Neural crest cell (in vitro differentiated cells): ENCODE results near the gene DUSP18. TPM values are rescaled to one million over a fixed set of nuclear protein-coding genes. Genes with fewer than 3 reads are reported as not detected.

ENCODE experiments used
- DNase-seq: peaks from one replicate; pipeline ENCODE4 v3.0.0; 2021; ENCODE audit warnings: low read depth, mixed read lengths, low spot score
- H3K27ac Mint-ChIP-seq: one replicate; pipeline ENCODE4 v1.8.0; 2021; ENCODE audit warnings: mild to moderate bottlenecking, mixed read lengths; ENCODE audit not compliant: unreplicated experiment
- H3K27me3 Mint-ChIP-seq: 2 replicates; pipeline ENCODE4 v1.8.0; 2021; ENCODE audit warnings: low read depth, mild to moderate bottlenecking, mixed read lengths
- H3K36me3 Mint-ChIP-seq: 2 replicates; pipeline ENCODE4 v1.8.0; 2021; ENCODE audit warnings: low read depth, mild to moderate bottlenecking, mixed read lengths
- H3K4me1 Mint-ChIP-seq: 2 replicates; pipeline ENCODE4 v1.8.0; 2021; ENCODE audit warnings: mixed read lengths
- H3K4me3 Mint-ChIP-seq: one replicate; pipeline ENCODE4 v1.8.0; 2021; ENCODE audit warnings: mild to moderate bottlenecking, mixed read lengths
- H3K9me3 Mint-ChIP-seq: 2 replicates; pipeline ENCODE4 v1.8.0; 2021; ENCODE audit warnings: mixed read lengths
- total RNA-seq: library from RNA; stranded (reverse); gene quantifications from 2 replicates; pipeline ENCODE4 v1.2.1, GENCODE V29; 2021
- TF ChIP-seq, protein P1 (sequence below): fragments of 200-600 bp; sonication (generic); conservative IDR thresholded peaks from 2 replicates; pipeline ENCODE4 v1.5.0; 2021; ENCODE audit warnings: antibody characterized with exemption, mild to moderate bottlenecking

Gene DUSP18
- total RNA-seq, 1 donor from 2014 or later: 8.1 TPM

DNA sequence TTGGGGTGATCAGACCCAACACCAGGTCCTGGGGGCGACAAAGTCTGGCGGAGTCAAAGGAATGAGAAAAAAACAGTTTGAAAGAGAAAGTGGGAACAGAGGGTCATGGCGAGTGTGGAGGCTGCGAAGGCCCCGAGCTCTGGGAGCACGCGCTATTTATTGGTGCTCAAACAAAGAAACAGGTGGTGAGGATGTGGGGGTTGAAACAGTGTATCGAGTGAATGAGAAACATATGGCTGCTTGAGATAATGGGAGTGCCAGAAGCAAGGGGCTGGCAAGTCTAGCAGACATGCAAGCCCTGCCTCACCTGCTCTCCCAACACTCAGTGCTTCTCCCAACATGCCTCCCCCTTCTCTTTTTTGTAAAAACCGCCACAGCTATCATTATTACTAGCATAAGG lies 7.8 kb upstream of the DUSP18 start:
- DNase-seq: no peak
- peaks cover 10% of the 10 kb centered on the region for H3K27me3 Mint-ChIP-seq
- no peaks in the 10 kb centered on the region for H3K9me3 Mint-ChIP-seq
- TF ChIP-seq, protein P1, sequence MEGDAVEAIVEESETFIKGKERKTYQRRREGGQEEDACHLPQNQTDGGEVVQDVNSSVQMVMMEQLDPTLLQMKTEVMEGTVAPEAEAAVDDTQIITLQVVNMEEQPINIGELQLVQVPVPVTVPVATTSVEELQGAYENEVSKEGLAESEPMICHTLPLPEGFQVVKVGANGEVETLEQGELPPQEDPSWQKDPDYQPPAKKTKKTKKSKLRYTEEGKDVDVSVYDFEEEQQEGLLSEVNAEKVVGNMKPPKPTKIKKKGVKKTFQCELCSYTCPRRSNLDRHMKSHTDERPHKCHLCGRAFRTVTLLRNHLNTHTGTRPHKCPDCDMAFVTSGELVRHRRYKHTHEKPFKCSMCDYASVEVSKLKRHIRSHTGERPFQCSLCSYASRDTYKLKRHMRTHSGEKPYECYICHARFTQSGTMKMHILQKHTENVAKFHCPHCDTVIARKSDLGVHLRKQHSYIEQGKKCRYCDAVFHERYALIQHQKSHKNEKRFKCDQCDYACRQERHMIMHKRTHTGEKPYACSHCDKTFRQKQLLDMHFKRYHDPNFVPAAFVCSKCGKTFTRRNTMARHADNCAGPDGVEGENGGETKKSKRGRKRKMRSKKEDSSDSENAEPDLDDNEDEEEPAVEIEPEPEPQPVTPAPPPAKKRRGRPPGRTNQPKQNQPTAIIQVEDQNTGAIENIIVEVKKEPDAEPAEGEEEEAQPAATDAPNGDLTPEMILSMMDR: no peak
- no peak overlapping the region for H3K27ac Mint-ChIP-seq
- peaks cover 20% of the 10 kb centered on the region for H3K4me1 Mint-ChIP-seq
- H3K4me3 Mint-ChIP-seq: no peak overlapping the region
- H3K36me3 Mint-ChIP-seq: no peaks in the 10 kb centered on the region

DNA sequence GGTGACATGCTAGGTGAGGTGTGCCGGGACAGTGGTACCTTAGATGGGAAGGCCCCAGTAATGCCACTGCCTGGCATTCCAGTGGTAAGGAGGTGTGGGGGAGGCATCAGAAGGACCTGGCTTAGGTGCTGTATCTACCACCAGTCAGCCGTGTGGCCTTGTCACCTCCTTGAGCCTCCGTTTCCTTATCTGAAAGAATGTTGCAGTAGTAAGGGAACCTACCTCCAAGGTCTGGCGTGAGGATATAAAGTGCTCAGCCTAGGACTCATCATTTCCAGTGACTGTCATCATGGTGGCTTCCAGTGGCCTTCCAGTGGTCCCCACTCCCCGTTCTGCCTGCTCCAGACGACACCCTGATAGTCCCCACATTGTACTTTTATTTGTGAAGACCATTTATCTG lies 6.8 kb upstream of the DUSP18 start:
- Mint-ChIP-seq H3K27ac (no peak overlapping the region), H3K4me1 (peaks cover 15% of the 10 kb centered on the region), H3K9me3 (no peaks in the 10 kb centered on the region), H3K27me3 (peaks cover 10% of the 10 kb centered on the region), H3K36me3 (no peaks in the 10 kb centered on the region), H3K4me3 (no peak overlapping the region)
- DNase-seq: no peak
- TF ChIP-seq, protein P1: no peak

DNA sequence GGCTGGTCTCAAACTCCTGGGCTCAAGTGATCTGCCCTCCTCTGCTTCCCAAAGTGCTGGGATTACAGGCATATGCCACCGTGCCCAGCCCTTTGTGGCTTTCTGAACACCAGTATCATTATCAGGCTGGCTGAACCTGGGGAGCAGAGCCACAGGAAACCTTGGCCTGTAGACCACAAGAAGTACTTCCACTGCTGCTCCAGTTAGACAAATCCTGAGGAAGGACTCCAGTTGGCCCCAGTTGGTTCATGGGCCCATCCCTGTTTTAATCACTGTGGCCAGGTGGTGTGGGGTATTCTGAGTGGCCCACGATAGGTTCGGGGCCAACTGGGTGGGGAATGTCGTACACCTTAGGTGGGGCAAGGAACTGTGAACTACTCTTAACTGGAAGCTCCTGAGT lies 5.5 kb upstream of the DUSP18 start:
- Mint-ChIP-seq H3K4me3 (no peak overlapping the region), H3K9me3 (no peaks in the 10 kb centered on the region)

DNA sequence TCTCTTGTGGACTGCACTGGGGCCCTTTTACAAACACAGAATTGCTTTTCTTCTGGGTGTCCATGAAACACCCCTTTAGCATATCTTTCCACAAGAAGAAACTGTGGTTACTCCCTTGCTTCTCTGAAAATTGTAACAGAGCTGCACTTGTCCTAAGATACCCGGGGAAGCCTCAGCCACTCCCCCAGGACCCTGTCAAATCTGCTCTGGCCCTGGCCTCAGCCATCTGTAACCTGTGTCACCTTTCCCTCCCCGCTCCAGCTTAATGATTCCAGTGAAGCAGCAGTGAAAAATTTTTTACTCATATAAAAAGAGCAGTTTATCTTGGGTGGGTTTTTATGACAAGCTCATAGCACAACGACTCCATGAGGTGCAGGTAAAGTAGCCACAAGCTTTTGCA lies 3.4 kb upstream of the DUSP18 start:
- peaks cover 29% of the 10 kb centered on the region for H3K27me3 Mint-ChIP-seq

More for the DNA sequence above, 5.5 kb upstream of the DUSP18 start:
- Mint-ChIP-seq H3K4me1 (peaks cover 10% of the 10 kb centered on the region), H3K27me3 (peaks cover 24% of the 10 kb centered on the region), H3K27ac (no peak overlapping the region), H3K36me3 (no peaks in the 10 kb centered on the region)
- TF ChIP-seq, protein P1: no peak
- no peak for DNase-seq

DNA sequence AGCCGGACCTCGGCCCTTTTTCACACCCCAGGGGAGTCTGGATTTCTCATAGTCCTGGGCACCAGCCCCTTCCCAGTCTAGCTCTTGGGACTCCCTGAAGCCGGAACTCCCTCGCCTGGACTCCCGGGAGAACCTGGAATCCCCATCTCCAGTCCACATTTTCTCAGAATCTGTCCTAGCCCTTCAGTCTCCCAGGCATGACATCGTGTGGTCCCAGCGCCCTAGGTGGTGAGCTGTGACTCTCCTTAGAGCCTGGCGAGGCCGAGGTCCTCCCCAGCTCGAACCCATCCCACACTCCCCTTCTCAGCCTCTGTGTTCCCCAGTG lies 673 bp upstream of the DUSP18 start:
- no peak overlapping the region for H3K27ac Mint-ChIP-seq
- peaks cover 19% of the 10 kb centered on the region for H3K4me1 Mint-ChIP-seq
- peaks cover 28% of the 10 kb centered on the region for H3K27me3 Mint-ChIP-seq
- no peaks in the 10 kb centered on the region for H3K36me3 Mint-ChIP-seq
- no peak for DNase-seq
- no peaks in the 10 kb centered on the region for H3K9me3 Mint-ChIP-seq
- TF ChIP-seq, protein P1: no peak
- H3K4me3 Mint-ChIP-seq: peak overlapping the region; percentile 96

More for the DNA sequence above, 3.4 kb upstream of the DUSP18 start:
- Mint-ChIP-seq H3K36me3 (no peaks in the 10 kb centered on the region), H3K4me3 (peak overlapping the region; percentile 61), H3K9me3 (no peaks in the 10 kb centered on the region), H3K27ac (no peak overlapping the region), H3K4me1 (peaks cover 19% of the 10 kb centered on the region)
- DNase-seq: no peak
- TF ChIP-seq, protein P1: no peak

DNA sequence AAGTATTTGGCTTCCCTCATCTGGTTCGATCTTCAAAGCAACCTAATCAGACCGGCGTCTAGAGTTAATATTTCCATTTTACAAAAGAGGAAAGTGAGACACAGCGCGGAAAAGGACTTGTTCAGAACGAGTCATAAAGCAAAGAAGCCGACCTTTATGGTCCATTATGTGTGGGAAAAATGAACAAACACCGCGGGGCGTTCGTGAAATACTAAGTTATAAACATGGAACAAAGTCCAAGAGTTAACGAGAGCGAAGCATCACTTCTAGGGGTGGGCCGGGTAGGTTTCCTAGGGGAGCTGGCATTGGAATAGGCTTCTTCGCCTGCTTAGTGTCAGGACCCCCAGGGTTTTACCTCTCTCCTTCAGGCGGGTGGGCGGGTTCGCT lies 575 bp downstream of the DUSP18 start:
- Mint-ChIP-seq H3K27ac (no peak overlapping the region), H3K27me3 (peaks cover 28% of the 10 kb centered on the region), H3K36me3 (no peaks in the 10 kb centered on the region), H3K4me1 (peaks cover 19% of the 10 kb centered on the region), H3K4me3 (peak overlapping the region; percentile 96), H3K9me3 (no peaks in the 10 kb centered on the region)
- TF ChIP-seq, protein P1: no peak
- DNase-seq: no peak
